HG03039 (cell line): ENCODE data around the gene C13orf46.
"Not testable (repeated sequence)": the region's sequence is repeated elsewhere in the genome, so short reads cannot be mapped to it uniquely, and the experiment has no call there.

Experiments
- ATAC-seq: cut with Tn5 transposase; IDR thresholded peaks from one replicate; pipeline ENCODE4 v1.9.1; 2021; ENCODE audit warnings: mild to moderate bottlenecking, moderate library complexity; ENCODE audit not compliant: unreplicated experiment

Gene C13orf46

DNA sequence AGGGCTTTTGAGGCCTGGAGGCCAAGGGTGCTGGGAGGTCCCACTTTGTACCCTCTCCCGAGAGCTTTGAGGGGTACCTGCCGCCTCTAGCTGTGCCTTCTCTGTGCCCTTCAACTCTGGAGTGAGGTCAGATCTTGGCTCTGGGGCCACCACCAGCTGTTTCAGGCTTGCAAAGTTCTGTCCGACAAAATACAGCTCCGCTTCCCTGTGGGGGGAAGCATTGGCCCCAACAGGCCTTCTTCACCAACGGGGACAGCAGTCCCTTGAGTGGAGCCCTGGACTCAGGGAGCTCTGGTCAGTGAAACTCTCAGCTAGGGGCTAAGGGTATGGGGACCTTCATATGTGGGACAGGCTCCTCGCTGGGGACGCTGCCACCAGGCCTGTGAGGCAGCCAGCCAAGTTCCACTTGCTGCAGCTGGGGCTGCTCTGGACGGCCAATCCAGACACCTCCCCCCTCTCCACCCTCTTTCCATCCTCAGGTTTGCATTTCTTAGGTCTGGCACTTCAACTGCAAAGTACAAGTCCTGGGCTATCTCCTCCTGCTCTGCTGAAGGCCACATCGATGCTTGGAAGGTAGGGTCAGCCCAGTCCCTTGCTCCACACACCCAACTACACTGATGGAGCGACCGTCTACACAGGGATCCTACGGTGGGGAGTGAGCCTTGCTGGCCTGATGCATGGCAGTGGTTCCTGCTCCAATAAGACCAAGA is 46.8 kb downstream of the C13orf46 start:
- ATAC-seq: no peak

DNA sequence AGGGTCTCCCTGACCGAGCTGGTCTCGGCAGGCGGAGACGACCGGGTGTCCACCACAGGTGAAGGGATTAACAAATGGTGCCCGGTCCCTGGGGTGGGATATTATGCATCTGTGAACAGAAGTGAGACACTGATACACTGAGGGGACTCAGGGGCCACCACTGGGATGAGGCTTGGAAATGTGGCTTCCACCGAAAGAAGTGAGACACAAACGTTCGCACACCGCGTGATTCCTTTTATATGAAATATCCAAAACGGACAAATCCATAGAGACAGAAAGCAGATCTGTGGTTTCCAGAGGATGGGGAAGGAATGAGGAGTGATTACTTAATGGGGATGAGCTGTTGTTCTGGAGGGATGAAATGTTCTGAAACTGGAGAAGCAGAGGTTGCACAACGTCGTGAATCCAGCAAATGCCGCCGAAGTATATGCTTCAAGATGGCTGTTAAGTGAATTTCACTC is 47.5 kb downstream of the C13orf46 start:
- no peak for ATAC-seq

DNA sequence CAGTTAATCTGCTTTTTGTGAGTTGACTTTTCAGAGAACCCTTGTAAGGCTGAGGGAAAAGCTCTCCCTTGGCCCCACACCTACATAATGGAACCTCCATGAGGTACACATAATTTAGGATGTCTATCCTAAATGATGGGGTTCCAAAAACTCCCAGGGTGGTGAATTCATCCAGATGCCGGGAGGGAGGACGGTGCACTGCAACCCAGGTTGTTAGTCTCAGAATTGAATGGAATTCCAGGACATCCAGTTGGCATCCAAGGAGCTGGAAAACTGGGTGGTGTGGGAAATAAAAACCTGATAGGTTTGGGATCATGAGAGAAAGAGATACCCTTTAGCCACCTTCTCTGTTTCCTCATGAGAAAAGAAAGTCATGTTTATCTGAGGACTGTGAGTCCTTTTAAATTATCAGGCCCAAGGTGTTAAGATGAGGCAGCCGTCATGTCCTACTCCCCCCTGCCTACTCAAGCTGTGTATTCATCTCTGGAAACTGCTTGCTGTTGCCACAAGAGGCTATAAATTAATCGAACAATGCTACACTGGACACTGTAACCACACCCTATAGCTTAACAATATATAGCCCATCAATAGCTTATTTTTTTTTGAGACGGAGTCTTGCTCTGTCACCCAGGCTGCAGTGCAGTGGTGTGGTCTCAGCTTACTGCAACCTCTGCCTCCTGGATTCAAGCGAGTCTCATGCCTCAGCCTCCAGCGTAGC is 49.5 kb downstream of the C13orf46 start:
- ATAC-seq: no peak

- ATAC-seq: no peak
Measured at GRCh38 chr13:113923376-113924063, 50.4 kb downstream of the C13orf46 start.

GRCh38 chr13:113922412-113923118 is 51.3 kb downstream of the C13orf46 start:
- ATAC-seq: no peak

DNA sequence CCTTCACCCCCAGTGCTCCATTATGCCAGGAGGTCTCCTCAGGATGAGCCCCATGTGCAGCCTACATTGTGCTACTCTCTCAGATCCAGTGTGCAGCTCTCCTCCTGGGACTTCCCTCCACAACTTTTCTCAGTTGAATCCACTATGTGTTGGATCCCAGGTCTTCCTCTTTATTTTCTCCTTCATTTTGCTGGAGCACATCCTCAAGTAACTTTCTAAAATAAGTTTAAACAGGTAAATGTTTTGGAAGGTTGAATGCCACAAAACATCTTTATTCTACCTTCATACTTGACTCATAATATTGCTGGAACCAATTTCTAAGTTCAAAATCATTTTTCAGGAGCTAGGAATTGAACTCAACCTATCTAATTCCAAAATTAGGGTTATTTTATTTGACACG is 52.1 kb downstream of the C13orf46 start:
- no peak for ATAC-seq

GRCh38 chr13:113920606-113921286 is 53.1 kb downstream of the C13orf46 start:
- no peak for ATAC-seq

- no peak for ATAC-seq
Measured at GRCh38 chr13:113919761-113920559, 53.9 kb downstream of the C13orf46 start.

DNA sequence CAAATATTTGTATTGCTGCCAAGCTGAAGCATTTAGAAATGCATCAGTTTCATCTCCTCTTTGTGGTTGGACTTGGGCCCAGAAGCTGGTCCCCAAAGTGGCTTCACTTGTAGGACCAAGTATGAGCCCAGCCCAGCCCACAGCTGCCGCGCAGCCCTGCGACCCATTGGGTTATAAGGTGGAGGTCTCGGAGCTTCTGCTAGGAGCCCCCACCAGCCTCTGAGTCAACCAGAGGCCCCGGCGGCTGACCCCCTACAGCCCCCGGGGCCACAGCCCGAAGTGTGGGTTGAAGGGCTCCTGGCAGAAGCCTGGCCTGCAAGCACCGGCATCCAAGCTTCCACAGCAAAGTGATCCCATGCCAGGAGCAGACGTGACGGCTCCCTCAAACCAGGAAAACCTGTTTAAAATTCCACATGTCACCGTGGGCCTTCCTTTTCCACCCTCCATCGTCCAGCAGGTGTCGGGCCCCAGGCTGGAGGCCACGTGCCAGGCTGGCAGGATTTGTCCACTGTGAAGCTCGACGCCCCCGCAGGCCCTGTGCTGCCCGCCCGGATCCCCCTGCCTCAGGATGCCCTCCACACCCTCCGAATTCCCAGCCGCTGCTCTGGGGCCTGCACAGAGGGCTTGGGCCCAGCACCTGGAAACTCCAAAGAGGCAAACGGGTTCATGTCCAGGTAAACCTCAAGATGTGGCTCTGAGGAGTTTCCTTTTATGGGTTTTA is 54.7 kb downstream of the C13orf46 start:
- no peak for ATAC-seq

DNA sequence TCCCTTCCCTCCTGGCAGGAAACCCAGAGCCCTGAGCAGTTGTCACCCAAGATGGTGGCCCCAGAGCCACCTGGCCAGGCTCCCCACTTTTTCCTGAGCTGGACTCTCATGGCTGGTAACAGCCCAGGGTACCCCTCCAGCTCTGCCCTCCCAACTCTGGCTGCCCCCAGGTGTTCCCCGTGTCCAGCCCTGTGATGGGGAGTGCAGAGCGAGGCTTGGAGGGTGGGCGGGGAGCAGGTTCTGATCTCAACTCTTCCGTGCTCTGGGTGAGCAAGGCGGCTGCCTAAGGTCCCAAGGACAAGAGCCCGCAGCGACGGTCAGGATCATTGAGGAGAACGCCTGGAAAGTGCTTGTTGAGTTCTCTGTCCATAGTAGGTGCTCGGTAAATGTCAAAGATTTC is 55.3 kb downstream of the C13orf46 start:
- ATAC-seq: no peak

DNA sequence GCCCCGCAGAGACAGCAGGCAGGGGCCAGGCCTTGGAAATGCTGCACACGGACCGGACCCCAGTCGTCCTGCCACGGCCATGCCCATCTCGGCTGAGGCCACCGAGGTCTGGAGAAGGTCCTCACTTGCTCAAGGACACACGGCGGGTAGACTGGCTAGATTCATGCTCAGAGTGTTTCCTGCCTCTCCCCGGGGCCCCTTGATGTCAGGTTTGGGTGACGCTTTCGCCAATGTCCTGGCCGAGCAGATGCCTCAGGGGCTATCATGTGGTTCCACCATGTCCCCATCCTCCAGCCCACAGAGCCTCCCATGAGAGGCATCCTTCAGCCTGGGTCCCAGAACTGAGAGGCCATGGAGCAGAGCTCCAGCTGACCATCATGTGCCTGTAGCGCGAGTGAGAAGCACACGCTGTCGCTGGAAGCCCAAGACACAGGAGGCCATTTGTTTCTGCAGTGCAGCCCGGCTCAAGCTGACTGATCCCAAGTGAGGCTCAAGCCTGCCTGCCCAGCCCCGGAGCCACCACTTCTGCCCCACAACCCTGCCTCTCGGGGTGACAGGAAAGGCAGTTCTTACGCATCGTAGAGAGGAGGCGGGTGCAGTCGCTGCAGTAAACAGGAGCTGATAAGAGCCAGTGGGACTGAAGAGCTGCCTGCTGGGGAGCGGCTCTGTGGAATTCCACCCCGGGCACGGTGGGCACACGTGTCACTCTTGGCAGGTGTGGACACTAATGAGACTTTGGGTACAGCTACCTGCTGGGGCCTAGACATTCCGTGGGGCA is 56.1 kb downstream of the C13orf46 start:
- no peak for ATAC-seq

DNA sequence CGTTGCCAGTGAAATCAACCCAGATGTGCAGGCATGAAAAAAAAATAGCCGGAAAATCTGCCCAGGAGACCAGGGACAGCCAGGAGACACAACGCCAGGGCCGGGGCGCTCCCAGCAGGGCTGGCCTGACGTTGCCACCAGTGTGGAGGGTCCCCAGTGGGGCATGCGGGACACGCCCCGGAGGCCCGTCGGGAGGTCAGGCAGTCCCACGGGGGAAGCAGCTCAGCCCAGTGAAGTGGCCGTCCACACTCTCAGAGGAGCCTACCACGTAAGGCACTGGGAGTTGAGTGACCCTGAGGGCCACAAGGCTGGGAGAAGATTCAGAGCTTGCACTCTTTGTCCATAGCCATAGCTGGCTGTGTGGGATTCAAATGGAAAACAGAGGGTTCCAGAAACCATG is 56.8 kb downstream of the C13orf46 start:
- no peak for ATAC-seq

- ATAC-seq: no peak
Measured at GRCh38 chr13:113916330-113916815, 57.5 kb downstream of the C13orf46 start.

GRCh38 chr13:113915786-113916329 is 58.0 kb downstream of the C13orf46 start:
- ATAC-seq: no peak

DNA sequence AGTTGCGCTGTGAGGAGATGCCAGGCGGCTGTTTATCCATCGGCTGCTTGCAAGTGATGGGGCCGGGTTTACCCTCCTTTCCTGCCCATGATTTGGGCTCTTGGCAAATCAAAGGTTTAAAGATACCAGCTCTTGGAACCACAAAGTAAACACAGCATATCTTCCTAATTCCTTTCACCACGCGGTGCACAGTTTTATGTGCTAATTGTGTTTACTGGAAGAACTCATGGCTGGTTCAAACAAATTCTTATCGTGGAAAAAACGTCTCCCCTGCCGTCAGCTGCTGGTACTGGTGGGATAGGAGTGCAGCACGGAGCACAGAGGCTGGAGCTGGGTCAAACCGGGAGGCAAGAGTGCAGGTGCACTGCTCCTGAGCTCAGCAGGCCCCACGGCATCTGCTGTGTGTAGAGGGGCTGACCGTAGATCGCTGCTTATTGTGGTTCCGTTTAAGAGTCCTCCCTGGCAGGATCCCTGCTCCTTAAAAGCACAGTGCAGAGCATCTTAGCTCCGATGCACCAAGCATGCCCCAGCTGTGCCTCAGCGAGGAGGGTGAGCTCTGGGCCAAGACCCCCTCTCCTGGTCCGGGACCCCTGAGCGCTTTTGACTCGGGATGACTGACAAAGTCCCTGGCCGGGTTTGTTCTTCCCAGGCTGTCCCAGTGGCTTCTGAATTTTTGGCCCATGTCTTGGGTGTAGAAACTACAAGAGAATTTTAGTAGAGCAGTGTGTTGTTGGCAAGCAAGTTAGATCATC is 58.7 kb downstream of the C13orf46 start:
- ATAC-seq: no peak

DNA sequence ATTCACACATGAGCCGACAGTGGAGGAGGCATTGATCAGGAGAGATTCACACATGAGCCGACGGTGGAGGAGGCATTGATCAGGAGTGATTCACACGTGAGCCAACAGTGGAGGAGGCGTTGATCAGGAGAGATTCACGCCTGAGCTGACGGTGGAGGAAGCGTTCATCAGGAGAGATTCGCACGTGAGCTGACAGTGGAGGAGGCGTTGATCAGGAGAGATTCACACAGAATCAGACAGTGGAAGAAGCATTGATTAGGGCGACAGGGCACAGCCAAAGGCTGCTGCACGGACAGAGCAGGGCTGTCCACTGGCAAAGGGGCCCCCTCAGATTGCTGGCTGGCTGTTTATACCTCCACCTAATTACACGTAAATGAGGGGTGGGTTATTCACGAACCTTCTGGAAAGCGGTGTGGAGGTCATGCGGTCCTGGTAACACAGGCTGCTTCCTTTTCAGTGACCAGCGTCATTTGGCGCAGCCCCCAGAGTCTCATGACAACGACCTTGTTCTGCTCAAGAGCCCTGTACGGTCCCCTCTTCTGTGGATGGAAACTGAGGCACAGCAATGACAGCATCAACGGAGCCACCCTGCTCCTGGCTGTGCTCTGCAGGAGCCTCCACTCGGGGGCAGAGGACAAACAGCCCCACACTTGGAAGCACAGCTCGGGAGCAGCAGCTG is 59.4 kb downstream of the C13orf46 start:
- no peak for ATAC-seq

DNA sequence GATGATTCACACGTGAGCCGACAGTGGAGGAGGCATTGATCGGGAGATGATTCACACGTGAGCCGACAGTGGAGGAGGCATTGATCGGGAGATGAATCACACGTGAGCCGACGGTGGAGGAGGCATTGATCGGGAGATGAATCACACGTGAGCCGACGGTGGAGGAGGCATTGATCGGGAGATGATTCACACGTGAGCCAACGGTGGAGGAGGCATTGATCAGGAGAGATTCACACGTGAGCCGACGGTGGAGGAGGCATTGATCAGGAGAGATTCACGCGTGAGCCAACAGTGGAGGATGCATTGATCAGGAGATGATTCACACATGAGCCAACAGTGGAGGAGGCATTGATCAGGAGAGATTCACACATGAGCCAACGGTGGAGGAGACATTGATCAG is 60.0 kb downstream of the C13orf46 start:
- not testable (repeated sequence) for ATAC-seq
